Body of pancreas (tissue), 4 donors: ENCODE results near the gene SKI. TPM values are rescaled to one million over a fixed set of nuclear protein-coding genes. Genes with fewer than 3 reads are reported as not detected.

ENCODE experiments used
- ATAC-seq: fragments of 150-250 bp; one replicate; pipeline ENCODE4 v1.9.1; 2016
- DNase-seq, 4 donors: peaks; one replicate each; pipeline ENCODE4 v3.0.0-alpha.2; 2019
- H3K27ac ChIP-seq, 4 donors: fragments of 200-600 bp; sonication (generic); 1 replicate in 3 of 4; 2 replicates in 1 of 4; pipeline versions ENCODE4 v1.5.1 to v1.6.1; 2016 to 2019; ENCODE audit warnings: mild to moderate bottlenecking in 1 of 4, mixed read lengths in 1 of 4, moderate library complexity in 1 of 4
- H3K27me3 ChIP-seq, 2 donors: fragments of 200-600 bp; sonication (generic); one replicate each; pipeline ENCODE4 v1.6.0; 2016; ENCODE audit warnings: mild to moderate bottlenecking in 1 of 2
- H3K36me3 ChIP-seq, 2 donors: fragments of 200-600 bp; sonication (generic); replicated peaks in 1 of 2; 2 replicates each; pipeline ENCODE4 v1.5.1; 2016; ENCODE audit warnings: low read depth in 2 of 2; ENCODE audit not compliant: insufficient read depth in 1 of 2
- H3K4me1 ChIP-seq: fragments of 200-600 bp; sonication (generic); one replicate; pipeline ENCODE4 v1.6.0; 2016
- H3K4me3 ChIP-seq, 2 donors: fragments of 200-600 bp; sonication (generic); 1 replicate in 1 of 2; 2 replicates in 1 of 2; pipeline ENCODE4 v1.5.1; 2016 to 2019
- H3K9me3 ChIP-seq, 3 donors: fragments of 200-600 bp; sonication (generic); 1 replicate in 2 of 3; 2 replicates in 1 of 3; pipeline ENCODE4 v1.5.1; 2016
- POLR2A ChIP-seq, 3 donors: fragments of 450-650 bp; IDR thresholded peaks; one replicate each; pipeline ENCODE4 v1.6.1; 2016; ENCODE audit warnings: antibody characterized with exemption in 3 of 3, mild to moderate bottlenecking in 2 of 3
- WGBS, 2 donors: methylation state at CpG; one replicate each; pipeline ENCODE4 v1.1.5; 2017; 5-methylcytosine and 5-hydroxymethylcytosine counted together
- intact Hi-C: fragments of 100-400 bp; cut with DNase I; formaldehyde crosslinking; loops from one replicate; pipeline ENCODE4 v1.15.1; 2023
- total RNA-seq, 2 donors: library from RNA; depleted of rRNA; stranded (reverse); fragments of >200 nt; gene quantifications; one replicate each; pipeline ENCODE4 v1.1.0, GENCODE V29; 2016
- TF ChIP-seq, protein P1 (sequence below), 7 experiments: fragments of 450-650 bp in 4 of 7; fragments of 200-600 bp in 3 of 7; sonication (generic) in 3 of 7; IDR thresholded peaks; one replicate each; pipeline ENCODE4 v1.5.1; 2016 to 2019; ENCODE audit warnings: antibody characterized with exemption in 7 of 7

Gene SKI
- total RNA-seq, 2 donors from 2014 or later = 15.8 to 33.0 TPM

DNA sequence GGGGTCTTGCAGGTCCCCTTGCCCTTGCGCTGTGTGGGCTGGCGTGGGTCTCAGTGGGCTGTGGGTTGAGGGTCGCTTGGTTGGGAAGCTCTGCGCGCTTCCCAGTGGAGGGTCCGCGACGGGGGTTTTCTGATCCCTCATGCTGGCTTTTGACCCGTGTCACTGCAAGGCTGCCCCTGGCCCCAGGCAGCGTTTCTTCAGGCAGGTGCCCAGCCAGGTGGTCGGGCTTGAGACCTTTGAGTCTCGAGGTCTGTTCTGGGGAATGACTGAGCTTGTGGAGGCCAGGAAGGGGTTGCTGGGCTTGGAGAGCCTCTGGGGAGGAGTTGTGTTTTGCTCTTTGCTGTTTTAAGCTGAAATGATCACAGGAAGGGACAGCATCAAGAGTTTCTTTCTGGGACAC is 5.3 kb downstream of the SKI start:
- Histone ChIP-seq H3K27ac (peak overlapping the region in 3 of 4 donors; percentile 56 to 76 (median 74)), H3K27me3 (no peaks in the 10 kb centered on the region), H3K4me3 (no peak overlapping the region), H3K36me3 (no peaks in the 10 kb centered on the region), H3K4me1 (peaks cover 95% of the 10 kb centered on the region), H3K9me3 (no peaks in the 10 kb centered on the region)
- no peak for DNase-seq
- intact Hi-C loops = loop anchor here (5.0 kb wide), 1 partner anchor 41 kb away; the partner anchor contains the start of gene FAAP20
- TF ChIP-seq POLR2A (IDR thresholded peaks at IDR 0.05) = no peak
- TF ChIP-seq, protein P1, sequence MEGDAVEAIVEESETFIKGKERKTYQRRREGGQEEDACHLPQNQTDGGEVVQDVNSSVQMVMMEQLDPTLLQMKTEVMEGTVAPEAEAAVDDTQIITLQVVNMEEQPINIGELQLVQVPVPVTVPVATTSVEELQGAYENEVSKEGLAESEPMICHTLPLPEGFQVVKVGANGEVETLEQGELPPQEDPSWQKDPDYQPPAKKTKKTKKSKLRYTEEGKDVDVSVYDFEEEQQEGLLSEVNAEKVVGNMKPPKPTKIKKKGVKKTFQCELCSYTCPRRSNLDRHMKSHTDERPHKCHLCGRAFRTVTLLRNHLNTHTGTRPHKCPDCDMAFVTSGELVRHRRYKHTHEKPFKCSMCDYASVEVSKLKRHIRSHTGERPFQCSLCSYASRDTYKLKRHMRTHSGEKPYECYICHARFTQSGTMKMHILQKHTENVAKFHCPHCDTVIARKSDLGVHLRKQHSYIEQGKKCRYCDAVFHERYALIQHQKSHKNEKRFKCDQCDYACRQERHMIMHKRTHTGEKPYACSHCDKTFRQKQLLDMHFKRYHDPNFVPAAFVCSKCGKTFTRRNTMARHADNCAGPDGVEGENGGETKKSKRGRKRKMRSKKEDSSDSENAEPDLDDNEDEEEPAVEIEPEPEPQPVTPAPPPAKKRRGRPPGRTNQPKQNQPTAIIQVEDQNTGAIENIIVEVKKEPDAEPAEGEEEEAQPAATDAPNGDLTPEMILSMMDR (IDR thresholded peaks at IDR 0.05) = no peak
- WGBS, 2 donors = 82% methylated on average over 12 of the region's 12 CpGs; no CpG with 5 or more reads in 1 of the 2 donors
- no peak for ATAC-seq

DNA sequence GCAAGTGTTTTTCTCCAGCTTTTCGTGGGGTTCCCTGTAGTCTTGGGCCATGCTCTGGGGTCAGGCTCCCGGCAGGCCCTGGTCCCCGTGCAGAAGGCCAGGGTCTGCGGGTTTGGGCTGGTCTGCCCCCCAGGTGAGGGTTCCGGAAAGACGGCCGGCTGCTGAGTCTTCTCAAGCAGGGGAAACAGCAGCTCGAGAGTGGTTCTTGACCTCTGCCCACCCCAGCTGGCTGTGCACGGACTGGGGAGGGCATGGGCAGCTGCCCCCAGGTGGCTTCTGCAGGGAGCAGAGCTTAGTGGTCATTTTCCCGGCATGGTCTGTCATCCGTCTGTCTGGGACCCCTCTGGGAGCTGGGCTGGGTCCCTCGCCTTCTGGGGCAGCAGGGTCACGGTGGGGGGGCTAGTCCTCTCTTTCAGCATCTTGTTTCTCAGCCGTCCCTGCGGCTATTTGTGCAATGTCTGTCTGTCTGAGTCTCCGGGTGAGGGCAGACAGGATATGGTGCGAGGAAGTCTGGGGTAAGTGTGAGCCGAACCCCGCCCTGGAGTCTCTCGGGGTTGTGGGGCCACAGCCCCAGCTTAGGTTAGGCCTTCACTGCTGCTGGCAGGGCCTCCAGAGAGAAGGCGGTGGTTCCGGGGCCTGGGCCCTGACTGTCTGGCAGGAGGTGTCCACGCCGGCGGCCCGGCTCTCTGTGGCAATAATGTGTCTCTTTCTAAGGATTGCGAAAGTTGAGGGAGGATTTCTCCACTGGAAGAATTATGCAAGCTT is 6.1 kb downstream of the SKI start:
- intact Hi-C loops = loop anchor here (5.0 kb wide), 1 partner anchor 42 kb away; the partner anchor contains the start of gene FAAP20
- 57 to 59% methylated on average over 7 to 24 of the region's 27 CpGs for WGBS, 2 donors
- H3K4me1 ChIP-seq = peaks cover 99% of the 10 kb centered on the region

DNA sequence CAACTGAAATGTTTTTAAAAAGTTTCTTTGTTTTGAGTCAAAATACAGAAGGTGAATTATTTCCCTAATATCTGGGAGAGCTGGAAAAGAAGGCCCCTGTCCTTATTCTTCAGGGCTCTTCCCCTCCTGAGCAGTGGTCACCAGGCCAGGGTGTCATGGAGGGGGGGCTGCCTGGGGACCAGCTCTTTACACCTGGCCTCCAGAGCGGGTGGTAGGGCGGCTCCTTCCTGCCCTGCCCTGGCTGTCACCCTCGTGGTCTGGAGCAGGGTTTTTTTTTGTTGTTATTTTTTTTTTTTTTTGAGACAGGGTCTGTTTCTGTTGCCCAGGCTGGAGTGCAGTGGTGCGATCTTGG is 6.6 kb downstream of the SKI start:
- ATAC-seq = no peak
- no peaks in the 10 kb centered on the region for H3K36me3 ChIP-seq
- H3K4me1 ChIP-seq = peaks cover 99% of the 10 kb centered on the region
- H3K9me3 ChIP-seq = no peaks in the 10 kb centered on the region
- no peak for DNase-seq
- H3K27me3 ChIP-seq = no peaks in the 10 kb centered on the region
- WGBS, 2 donors = 41 to 47% methylated on average over 4 of the region's 4 CpGs
- H3K27ac ChIP-seq = peak overlapping the region in 3 of 4 donors; percentile 56 to 76 (median 74)
- no peak for TF ChIP-seq POLR2A (IDR thresholded peaks at IDR 0.05)
- TF ChIP-seq, protein P1 (IDR thresholded peaks at IDR 0.05) = no peak
- no peak overlapping the region for H3K4me3 ChIP-seq
- intact Hi-C loops = loop anchor here (5.0 kb wide), 1 partner anchor 42 kb away; the partner anchor contains the start of gene FAAP20

More for the DNA sequence above, 6.1 kb downstream of the SKI start:
- Histone ChIP-seq H3K27me3 (no peaks in the 10 kb centered on the region), H3K4me3 (no peak overlapping the region), H3K36me3 (no peaks in the 10 kb centered on the region), H3K9me3 (no peaks in the 10 kb centered on the region), H3K27ac (peak overlapping the region in 3 of 4 donors; percentile 56 to 76 (median 74))
- ATAC-seq = peak; percentile 55
- TF ChIP-seq, protein P1 (IDR thresholded peaks at IDR 0.05) = no peak
- TF ChIP-seq POLR2A (IDR thresholded peaks at IDR 0.05) = peak in 2 of 3 donors; percentile 7 to 52
- peak; percentile 59 to 89 (median 74) for DNase-seq

DNA sequence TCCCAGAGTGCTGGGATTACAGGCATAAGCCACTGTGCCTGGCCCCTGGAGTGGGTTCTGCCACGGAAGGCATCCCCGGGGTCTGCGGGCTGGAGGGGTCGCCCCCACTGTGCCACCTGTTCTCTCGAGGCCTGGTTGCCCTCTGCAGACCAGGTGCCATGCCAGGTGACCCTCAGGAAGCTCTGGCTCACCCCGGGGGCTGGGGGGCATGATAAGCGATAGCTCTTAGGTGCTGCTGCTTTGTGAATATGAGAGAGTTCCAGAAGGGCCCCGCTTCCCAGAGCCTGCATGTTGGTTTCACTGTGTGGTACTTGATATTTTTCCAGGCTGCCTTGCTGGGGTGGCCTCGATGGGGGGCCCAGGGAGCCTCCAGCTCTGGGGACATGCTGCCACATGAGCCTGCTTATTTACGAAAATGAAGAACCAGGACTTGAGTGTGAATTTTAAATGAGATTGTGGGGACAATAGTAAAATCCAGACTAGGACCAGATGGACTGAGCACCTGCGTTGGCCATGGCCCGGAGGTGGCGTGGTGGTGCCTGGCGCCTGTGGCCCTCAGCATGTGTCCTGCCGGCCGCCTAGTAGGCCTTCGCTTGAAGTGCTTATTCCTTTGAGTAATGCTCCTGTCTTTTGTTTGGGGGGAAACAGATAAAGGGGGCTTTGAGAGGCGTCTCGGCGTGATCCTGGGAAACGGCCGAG is 7.3 kb downstream of the SKI start:
- WGBS, 2 donors = 89 to 93% methylated on average over 15 to 22 of the region's 22 CpGs
- intact Hi-C loops = no loop called here
- no peak for DNase-seq

More for the DNA sequence above, 7.3 kb downstream of the SKI start:
- Histone ChIP-seq H3K4me3 (no peak overlapping the region), H3K36me3 (no peaks in the 10 kb centered on the region), H3K9me3 (no peaks in the 10 kb centered on the region), H3K27me3 (no peaks in the 10 kb centered on the region), H3K27ac (peak overlapping the region in 3 of 4 donors; percentile 56 to 76 (median 74)), H3K4me1 (peaks cover 99% of the 10 kb centered on the region)
- TF ChIP-seq, protein P1 (IDR thresholded peaks at IDR 0.05) = no peak
- no peak for TF ChIP-seq POLR2A (IDR thresholded peaks at IDR 0.05)
- no peak for ATAC-seq
